Loucy (cell line): ENCODE results near the gene ASIC2.

Experiments used
- CTCF ChIP-seq: fragments of 200-600 bp; sonication (generic); conservative IDR thresholded peaks from 2 replicates; pipeline ENCODE4 v1.5.1; 2014; ENCODE audit warnings: mild to moderate bottlenecking, antibody characterized with exemption, low read length
- EZH2phosphoT487 ChIP-seq: fragments of 200-600 bp; IDR thresholded peaks from 2 replicates; pipeline ENCODE4 v1.6.1; 2018; ENCODE audit warnings: antibody characterized with exemption, mild to moderate bottlenecking, moderate library complexity, borderline replicate concordance

GRCh38 chr17:33151565-33151964 is 141.5 kb downstream of the ASIC2 start:
- TF ChIP-seq CTCF (no peak), EZH2phosphoT487 (no peak)
